Measurements from ENCODE around the gene ZNF697. TPM values are rescaled to one million over a fixed set of nuclear protein-coding genes. Genes with fewer than 3 reads are reported as not detected.

ZNF697 gene
- total RNA-seq, 1 experiment from 2014 or later, result 17.4 TPM

- Mint-ChIP-seq H3K27ac (no peak overlapping the region), H3K36me3 (ENCODE audit: insufficient read depth in 1 of 3, low read depth in 3 of 3) (no peaks in the 10 kb centered on the region), H3K4me1 (peaks cover 3 to 7% of the 10 kb centered on the region in 2 experiments), H3K9me3 (no peaks in the 10 kb centered on the region; a peak in 1 of 5 replicates), H3K4me3 (no peak overlapping the region), H3K27me3 (ENCODE audit: low read depth) (peaks cover 6% of the 10 kb centered on the region; the same call in 1 of the 2 replicates)
- Histone ChIP-seq H2AFZ (ENCODE audit: low read length) (no peak overlapping the region), H2BK120ac (ENCODE audit: low read depth, low read length, poor library complexity, severe bottlenecking) (no peak overlapping the region), H4K8ac (replicated peaks; ENCODE audit: insufficient read length, low read depth, low read length) (no peak overlapping the region), H3K9me3 (ENCODE audit: control insufficient read depth, low read depth, low read length) (no peaks in the 10 kb centered on the region), H3K4me1 (ENCODE audit: insufficient read depth, low read length) (no peaks in the 10 kb centered on the region), H3K56ac (ENCODE audit: insufficient read length, low read depth, low read length) (no peak overlapping the region), H2BK5ac (ENCODE audit: insufficient read length, low read length) (no peak overlapping the region), H3K23ac (ENCODE audit: insufficient read length, low read depth, low read length) (no peak overlapping the region), H3K14ac (ENCODE audit: insufficient read depth, low read length) (no peak overlapping the region), H3K18ac (ENCODE audit: insufficient read length, low read depth, low read length) (no peak overlapping the region), H3K27ac (ENCODE audit: insufficient read length, low read depth, low read length) (no peak overlapping the region), H3T11ph (ENCODE audit: low read length) (no peak overlapping the region), H2BK20ac (ENCODE audit: low read depth, low read length, poor library complexity, severe bottlenecking) (no peak overlapping the region), H3K4ac (ENCODE audit: low read depth, low read length) (no peak overlapping the region), H2BK12ac (ENCODE audit: insufficient read length, low read depth, low read length) (no peak overlapping the region), H3K9ac (ENCODE audit: extremely low read depth, insufficient read length, low read length) (no peak overlapping the region), H4K5ac (ENCODE audit: insufficient read length, low read depth, low read length) (no peak overlapping the region), H3K23me2 (ENCODE audit: insufficient read length, low read depth, low read length, poor library complexity, severe bottlenecking) (no peaks in the 10 kb centered on the region), H3K79me1 (ENCODE audit: insufficient read depth, low read depth, low read length, poor library complexity, severe bottlenecking) (no peaks in the 10 kb centered on the region), H2AK5ac (ENCODE audit: insufficient read length, low read length) (no peak overlapping the region), H4K20me1 (ENCODE audit: control insufficient read depth, insufficient read depth, insufficient read length) (no peaks in the 10 kb centered on the region), H3K79me2 (ENCODE audit: insufficient read depth, low read length) (no peaks in the 10 kb centered on the region), H4K91ac (ENCODE audit: insufficient read length, low read depth, low read length) (no peak overlapping the region), H3K27me3 (ENCODE audit: insufficient read depth, low read length) (no peaks in the 10 kb centered on the region), H3K4me2 (ENCODE audit: insufficient read depth, insufficient read length, low read length) (no peak overlapping the region), H2BK15ac (ENCODE audit: low read depth, low read length) (no peak overlapping the region)
- DNase-seq, result no peak
- TF ChIP-seq CTCF (conservative IDR thresholded peaks at IDR 0.05), result no peak
- WGBS (ENCODE audit: extremely low coverage, insufficient read length, low lambda C conversion rate), result no CpG with 5 or more reads among the region's 1 CpG
Observed at GRCh38 chr1:119606394-119606793, 41.7 kb downstream of the ZNF697 start.

All from H9 (cell line).